NCI-H1092 treated with DMSO at 0.1 percent for 48 hours (cell line): Measurements from ENCODE around the gene SPACA9.

ENCODE experiments used
- DNase-seq: peaks from one replicate; lab custom pipeline; 2025; lab: John Stamatoyannopoulos, UW

SPACA9 gene

DNA sequence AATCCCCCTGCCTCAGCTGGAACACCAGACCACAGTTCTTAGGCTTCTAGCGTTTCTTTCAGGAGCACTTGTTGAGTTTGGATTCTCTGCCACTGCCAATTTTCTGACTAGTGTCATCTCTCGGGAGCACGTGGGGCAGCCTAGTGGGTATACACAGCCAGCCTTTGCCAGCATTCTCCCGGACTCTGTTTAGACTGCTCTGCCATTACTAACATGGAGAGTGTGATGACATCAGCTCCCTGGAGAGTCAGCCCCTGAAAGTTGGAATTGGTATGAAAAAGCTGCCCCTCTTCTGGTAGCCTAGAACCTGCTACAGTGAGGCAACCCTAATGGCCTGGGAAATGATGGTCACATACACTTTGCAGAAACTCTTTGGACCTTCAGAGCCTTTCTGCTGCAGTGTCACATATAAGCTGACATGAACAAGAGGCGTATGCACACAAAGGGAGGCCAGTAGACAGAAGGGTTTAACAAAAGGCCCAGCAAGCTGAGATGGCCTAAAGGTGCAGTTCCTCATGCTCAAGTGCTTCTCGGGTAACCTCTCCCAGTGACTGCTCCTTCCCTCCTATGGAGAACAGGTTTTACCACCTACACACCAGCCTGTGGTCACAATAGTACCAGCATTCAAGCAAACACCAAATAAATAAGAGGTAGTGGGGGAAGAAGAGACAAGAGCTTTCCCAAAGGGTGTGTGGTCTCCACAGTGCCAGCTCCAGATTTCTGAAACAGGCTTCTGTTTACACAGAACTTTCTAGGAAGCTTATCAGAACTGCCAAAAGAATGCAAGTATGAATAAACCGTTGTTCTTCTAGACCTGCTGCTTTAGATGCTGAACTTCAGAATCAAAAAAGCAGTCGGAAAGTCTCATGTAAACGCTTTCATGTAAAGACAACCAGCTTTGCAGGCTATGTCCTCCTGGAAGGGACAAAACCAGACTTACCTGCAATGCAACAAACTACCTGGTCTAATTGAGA is 16.5 kb downstream of the SPACA9 start:
- DNase-seq: no peak

GRCh38 chr9:132896264-132896663 is 17.6 kb downstream of the SPACA9 start:
- no peak for DNase-seq

DNA sequence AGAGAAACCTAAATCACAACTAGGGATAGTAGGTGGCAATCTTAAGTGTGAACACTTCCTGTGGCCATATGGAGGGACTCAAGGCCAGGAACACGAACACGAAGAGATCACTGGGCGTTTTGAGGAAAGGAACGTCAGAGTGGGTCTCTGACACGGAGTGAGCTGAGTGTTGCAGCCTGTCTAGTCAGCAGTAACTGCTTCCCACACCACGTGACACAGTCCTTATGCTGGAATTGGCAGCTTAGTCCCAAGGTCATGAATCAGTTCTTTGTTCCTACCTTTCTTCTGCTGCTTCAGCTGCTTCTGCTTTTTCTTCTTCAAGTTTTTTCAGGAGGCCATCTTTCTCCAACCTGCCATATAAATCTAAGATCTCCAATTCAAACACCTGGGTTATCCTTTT is 18.2 kb downstream of the SPACA9 start:
- DNase-seq: no peak

DNA sequence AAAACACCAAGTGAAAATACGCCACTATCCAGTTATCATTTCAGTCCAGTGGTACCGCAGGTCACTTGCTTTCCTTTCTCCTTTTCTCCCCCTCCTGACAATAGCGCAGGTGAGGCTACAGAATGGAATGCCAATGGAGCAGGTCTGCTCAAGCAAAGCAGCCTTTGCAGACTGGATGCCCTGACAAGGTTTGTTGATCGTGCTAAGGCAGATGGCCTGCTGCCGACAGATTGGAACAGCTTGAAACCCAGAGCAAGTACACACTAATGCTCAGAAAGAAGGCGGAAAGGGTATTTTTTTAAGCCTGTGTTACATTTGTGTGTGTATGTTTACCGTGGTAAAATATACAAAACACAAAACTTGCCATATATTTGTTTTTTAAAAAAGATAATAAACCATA is 19.4 kb downstream of the SPACA9 start:
- no peak for DNase-seq

DNA sequence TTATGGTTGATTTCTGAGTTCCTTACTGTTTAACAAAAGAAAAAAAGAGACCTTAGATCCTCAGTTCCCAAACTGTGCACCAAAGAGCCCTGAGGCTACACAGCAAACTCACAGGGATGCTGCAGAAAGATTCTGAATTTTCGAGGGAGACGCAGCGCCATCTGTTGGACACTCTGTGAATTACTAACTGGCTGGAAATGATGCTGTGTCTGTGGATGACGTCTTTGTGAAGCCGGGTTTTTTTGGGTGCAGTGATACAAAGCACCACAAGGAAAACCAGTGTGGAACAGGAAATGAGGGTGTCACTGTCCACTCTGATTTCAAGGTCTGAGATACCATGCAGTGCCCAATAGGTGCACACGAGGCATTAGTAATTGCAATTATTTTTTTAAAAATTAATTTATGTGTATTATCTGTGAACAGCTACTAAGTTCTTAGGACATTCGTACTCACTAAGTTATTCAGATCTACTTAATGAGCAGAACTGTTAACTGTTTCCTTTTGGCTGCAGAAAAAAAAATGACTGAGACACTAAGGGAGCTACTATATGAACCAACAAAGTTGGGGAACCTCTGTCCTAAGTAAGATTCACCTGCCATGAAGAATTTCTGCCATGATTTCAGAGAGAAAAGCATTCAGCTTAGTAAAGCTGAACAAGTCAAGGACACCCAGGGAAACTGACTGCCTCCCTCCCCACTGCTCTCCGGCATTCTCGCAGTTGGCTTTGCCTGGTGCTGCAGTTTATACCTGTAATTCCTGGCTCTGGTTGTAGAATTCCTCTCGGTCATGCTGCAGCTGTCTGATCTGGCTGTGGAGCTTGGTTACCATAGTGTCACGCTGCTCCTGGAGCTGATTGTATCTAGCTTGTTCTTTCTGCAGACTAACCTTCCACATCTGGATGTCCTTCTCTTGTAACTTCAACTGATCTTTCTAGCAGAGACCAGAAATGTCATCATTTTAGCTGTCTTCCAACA is 23.4 kb downstream of the SPACA9 start:
- peak; percentile 56 for DNase-seq

DNA sequence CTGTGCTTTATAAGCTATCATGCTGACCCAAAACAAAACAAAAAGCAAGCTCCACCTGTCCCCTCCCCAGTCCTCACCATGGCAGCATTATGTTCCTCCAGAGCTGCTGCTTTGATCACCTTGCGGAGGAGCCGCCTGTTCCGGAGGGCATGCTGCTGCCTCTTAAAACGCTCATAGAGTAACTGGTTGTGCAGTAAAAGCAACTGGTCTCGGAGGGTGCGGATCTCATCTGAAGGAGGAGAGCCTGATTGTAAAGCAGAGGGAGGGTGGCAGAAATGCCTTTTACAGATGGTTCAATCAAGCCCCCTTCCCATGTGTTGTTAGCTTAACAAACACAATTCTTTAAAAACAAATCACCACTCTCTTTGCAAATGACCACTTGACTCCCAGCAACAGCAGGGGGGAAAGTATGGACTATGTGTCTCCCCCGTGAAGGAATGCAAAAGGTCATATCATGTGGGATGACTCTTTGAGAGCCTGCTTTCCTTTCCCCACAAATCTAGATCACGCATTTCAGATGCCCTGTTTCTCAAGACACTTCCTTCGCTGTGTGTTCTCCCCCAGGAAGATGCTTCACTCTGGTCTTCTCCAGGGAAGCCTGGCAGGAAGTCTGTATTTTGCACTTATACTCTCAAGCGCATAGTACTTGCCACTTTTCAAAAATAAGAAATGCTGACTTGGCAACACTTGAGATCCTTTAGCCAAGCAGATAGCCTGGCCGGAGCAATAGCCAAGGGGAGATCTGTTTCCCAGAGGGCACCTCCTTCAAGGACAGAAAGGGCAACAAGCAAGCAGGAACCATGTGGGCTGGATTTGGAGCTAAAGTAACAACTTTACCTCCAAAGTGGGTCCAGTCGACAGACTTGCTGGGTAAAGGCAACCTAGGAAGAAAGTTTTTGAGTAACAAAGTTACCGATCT is 25.1 kb downstream of the SPACA9 start:
- no peak for DNase-seq

DNA sequence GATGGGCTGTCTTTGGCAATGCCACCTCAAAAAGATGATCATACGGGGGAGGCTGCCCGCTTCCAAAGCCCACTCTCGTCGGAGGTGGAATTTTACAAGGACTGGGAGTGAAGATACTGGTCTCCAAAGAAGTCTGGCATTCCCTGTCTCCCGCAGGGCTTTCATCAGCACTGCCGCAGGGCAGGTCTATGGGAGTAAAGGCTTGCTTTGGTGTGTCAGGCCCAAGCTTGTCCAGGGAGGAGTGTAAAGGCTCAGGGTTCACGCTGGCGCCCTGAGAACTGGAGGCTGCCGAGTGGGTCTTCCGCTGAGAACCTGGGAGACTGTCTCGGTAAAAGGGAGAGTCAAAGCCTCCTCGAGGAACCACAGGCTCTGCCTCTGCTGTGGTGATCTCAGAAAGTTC is 27.0 kb downstream of the SPACA9 start:
- no peak for DNase-seq

DNA sequence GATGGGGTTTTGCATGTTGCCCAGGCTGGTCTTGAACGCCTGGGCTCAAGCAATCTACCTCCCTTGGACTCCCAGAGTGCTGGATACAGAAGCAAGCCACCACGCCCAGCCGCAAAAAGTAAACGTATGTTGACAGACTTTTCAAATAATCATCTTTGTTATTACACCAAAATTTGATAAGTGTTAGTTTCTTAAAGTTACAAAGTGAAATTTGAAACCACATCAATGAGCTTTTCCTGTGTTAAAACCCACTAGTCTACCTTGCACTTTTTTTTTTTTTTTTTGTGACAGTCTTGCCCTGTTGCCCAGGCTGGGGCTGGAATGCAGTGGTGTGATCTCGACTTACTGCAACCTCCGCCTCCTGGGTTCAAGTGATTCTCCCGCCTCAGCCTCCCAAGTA is 29.9 kb downstream of the SPACA9 start:
- DNase-seq: no peak

- no peak for DNase-seq
Observed at GRCh38 chr9:132909311-132909710, 30.6 kb downstream of the SPACA9 start.

DNA sequence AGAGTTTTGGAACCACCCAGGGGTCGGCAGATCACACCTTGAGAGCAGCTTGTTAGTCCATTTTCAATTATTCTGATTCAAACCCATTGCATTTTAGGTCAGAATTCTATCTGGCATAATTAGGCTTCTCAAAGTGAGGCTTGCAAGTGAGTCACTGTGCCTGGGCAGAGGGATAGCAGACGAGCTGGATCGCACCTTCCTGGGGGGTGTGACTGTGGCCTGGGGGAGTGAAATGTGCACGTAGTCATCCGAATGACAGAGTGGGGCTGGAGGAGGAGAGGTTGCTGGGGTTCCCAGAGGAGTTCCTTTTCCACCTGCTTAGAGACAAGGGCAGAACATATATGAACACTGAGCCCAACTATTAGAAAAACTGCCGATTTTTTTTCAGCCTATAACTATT is 31.7 kb downstream of the SPACA9 start:
- no peak for DNase-seq

DNA sequence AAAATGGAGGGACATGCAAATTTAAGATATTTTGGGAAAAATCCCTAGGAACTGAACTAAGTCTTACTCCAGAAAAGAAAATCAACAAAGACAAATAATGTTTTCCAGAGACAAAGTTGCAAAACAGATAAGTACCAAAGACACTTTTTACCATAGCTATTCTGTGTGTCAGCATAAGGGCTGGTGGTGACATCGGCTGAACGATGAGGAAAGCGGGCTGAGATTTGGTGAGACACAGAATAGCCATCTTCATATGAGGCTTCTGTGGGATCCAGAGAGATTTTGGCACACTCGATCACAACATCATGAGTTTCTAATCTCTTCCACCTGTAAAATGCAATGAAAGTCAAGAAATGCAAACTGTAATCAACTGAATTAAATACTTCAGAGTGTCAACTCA is 33.4 kb downstream of the SPACA9 start:
- DNase-seq: no peak

- no peak for DNase-seq
Observed at GRCh38 chr9:132914924-132915323, 36.2 kb downstream of the SPACA9 start.

- no peak for DNase-seq
Observed at GRCh38 chr9:132919614-132920268, 41.0 kb downstream of the SPACA9 start.

DNA sequence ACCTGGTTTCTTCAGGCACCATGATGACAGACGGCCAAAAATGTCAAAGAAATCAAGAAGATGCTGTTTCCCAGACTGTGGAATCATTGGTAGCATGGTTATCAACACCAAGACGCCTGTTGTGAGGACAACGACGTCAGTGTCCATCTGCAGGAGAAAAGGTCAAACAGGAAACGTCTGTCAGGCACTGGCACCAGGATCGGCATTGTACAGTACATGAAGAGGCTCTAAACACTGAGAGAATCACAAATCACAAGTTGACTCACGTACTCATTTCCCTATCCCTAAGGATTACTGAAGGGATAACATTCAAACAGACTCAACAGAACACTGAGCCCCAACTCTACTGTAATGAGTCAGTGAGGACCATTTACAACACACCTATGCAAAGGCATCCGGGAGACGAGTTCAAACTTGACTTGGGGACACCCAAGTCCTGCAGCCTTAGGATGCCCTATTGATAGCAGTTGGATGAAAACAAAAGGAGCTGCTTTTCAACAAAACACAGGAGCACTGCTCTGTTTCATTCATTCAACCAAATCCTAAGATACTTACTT is 44.7 kb downstream of the SPACA9 start:
- DNase-seq: no peak

- no peak for DNase-seq
Observed at GRCh38 chr9:132927704-132928103, 49.0 kb downstream of the SPACA9 start.

DNA sequence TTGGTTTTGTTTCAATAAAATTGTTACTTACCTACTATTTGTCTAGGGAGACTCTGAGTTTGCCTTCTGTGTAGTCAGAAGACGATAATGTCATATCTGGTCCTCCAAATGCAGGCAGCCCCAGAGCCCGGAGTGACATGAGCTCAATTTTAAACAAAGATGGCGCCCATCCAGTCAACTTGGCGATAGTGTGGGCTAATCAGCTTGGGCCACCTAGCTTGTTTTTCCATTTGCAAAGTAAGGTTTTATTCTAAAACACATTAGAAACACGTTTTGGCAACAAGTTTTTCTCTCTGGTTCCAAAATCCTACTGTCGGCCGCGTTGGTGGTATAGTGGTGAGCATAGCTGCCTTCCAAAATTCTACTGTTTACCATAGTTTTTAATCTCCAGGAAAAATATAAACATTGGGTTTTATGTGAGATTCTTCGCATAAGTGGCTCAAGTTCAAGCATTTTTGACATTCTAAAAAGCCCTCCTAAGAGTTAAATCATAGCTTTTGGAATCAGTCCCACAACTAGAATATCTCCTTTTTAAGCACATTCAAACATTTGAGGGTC is 52.6 kb downstream of the SPACA9 start:
- DNase-seq: no peak

DNA sequence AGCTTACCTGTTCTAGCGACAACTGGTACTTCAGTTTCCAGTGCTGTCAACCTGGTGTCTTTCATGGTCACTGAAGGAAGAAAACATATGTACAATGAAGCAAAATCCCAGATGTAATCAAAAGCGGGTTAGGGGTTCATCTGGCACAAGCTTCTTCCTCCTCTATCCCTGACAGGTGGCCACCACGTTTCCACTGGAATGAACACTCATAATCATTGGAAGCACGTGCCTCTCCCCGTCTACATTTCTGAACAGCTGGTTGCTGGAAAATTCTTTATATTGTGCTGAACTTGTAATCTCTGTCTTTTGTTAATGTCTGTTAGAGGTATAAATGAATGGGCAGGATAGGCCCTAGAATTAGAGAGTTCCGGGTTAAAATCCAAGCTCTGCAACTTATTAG is 56.3 kb downstream of the SPACA9 start:
- no peak for DNase-seq

DNA sequence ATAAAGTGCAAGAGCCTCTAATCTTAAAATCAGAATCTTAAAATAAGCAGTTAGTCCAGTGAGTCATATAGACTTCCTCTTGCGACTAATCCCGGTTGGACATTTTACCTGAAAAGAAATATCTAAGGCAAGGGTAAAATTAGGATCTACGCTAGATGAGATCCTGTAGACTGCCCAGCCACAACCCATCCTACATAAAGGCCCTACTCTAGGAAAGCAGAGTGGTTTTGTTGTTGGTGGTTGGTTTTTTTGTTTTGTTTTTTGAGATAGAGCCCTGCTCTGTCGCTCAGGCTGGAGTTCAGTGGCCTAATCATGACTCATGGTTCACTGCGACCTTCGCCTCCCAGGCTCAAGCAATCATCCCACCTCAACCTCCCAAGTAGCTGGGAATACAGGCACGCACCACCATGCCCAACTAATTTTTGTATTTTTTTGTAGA is 58.8 kb downstream of the SPACA9 start:
- DNase-seq: no peak

- DNase-seq: no peak
Observed at GRCh38 chr9:132939169-132939568, 60.5 kb downstream of the SPACA9 start.
